ENCODE data around the gene LRRC39.
"Not testable (repeated sequence)": the region's sequence is repeated elsewhere in the genome, so short reads cannot be mapped to it uniquely, and the experiment has no call there.

DNA sequence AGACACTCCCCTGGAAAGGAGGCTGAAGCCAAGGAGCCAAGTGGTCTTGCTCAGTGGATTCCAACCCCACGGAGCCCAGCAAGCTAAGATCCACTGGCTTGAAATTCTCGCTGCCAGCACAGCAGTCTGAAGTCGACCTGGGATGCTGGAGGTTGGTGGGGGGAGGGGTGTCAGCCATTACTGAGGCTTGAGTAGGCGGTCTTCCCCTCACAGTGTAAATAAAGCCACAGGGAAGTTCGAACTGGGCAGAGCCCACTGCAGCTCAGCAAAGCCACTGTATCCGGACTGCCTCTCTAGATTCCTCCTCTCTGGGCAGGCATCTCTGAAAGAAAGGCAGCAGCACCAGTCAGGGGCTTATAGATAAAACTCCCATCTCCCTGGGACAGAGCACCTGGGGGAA is 22.0 kb upstream of the LRRC39 start:
- not testable (repeated sequence) for TF ChIP-seq CTCF, EZH2 (IDR thresholded peaks at IDR 0.05)
